Measurements from ENCODE around the gene IER5.

The IER5 gene

DNA sequence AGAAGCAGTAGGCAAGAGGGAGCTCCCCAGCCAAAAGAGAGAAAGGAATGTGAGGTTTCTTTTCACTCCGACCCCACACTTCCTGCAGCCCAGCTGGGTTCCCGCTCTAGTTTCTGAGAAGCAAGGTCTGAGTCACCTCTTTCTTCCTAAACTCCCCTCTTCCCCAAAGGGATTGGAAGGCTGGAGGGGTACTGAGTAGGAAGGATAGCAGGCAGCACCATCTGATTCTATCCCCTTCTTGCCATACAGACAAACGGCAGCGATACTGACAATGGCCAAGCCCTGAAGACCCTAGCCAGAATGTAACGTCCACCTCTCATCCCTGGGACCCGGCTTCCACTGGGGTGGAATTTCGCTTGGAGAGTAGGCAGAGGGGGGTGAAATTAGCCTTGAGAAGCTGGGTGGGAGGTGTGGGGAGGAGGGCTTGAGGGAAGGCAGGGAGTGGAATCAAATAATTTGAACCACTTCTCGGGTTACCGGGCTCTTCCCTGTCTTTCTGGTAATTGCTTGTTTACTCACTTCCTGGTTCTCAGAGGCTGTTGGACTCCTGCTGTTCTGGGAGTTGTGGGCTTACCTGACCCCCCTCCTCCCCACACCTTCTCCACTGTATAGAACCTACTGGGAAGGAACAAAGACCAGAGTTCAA is 13.2 kb downstream of the IER5 start:
- H3K27ac ChIP-seq (ENCODE audit: low read length): peak overlapping the region; percentile 66
- H3K9ac ChIP-seq (ENCODE audit: low read length): peak overlapping the region; percentile 38
- H3K4me1 ChIP-seq (ENCODE audit: control insufficient read depth, low read depth, low read length): peaks cover 70% of the 10 kb centered on the region

DNA sequence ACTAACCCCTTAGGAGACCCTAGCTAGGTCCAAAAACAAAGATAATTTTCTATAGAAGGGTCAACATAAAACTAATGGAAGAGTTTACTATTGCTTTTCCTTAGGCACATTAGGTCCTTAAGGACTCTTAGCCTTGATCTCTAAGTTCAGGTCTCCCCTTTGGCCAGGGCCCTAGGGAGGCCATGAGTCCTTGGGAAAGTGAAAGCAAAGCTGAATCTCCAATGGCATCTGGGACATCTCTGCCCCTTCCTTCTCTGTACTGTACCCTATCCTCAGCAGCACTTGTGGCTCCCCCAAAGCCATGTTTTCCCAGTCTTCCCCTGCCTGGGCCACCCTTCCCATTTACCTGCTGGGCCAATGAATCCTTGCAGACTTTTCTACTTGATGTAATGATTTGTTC is 14.3 kb downstream of the IER5 start:
- H3K27ac ChIP-seq (ENCODE audit: low read length): no peak overlapping the region
- H3K4me3 ChIP-seq (ENCODE audit: low read length): no peak overlapping the region
- no peaks in the 10 kb centered on the region for H3K9me3 ChIP-seq (ENCODE audit: control insufficient read depth, low read depth, low read length)
- H3K4me1 ChIP-seq (ENCODE audit: control insufficient read depth, low read depth, low read length): peaks cover 61% of the 10 kb centered on the region
- H3K9ac ChIP-seq (ENCODE audit: low read length): no peak overlapping the region
- H3K27me3 ChIP-seq (ENCODE audit: control insufficient read depth, insufficient read depth, low read length): peaks cover 69% of the 10 kb centered on the region
- no peaks in the 10 kb centered on the region for H3K36me3 ChIP-seq (ENCODE audit: control insufficient read depth, low read depth, low read length)

More for the DNA sequence above, 13.2 kb downstream of the IER5 start:
- H3K9me3 ChIP-seq (ENCODE audit: control insufficient read depth, low read depth, low read length): no peaks in the 10 kb centered on the region
- no peaks in the 10 kb centered on the region for H3K36me3 ChIP-seq (ENCODE audit: control insufficient read depth, low read depth, low read length)
- peak overlapping the region; percentile 41 for H3K4me3 ChIP-seq (ENCODE audit: low read length)
- peaks cover 58% of the 10 kb centered on the region for H3K27me3 ChIP-seq (ENCODE audit: control insufficient read depth, insufficient read depth, low read length)

DNA sequence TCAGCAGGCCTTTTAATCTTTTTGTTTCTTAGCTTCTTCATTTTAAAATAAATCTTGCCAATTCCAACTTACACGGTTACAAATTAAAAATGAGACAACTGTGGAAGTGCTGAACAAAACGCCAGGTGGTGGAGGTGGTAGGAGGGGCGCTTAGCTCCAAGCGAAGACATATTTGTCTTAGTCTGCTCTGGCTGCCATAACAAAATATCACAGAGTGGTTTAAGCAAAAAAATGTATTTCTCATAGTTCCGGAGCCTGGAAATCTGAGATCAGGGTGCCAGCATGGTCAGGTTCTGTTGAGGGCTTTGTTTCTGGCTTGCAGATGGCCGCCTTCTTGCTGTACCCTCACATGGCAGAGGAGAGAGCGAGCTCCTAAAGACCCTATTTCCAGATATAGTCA is 14.9 kb downstream of the IER5 start:
- Histone ChIP-seq H3K27me3 (ENCODE audit: control insufficient read depth, insufficient read depth, low read length) (peaks cover 69% of the 10 kb centered on the region), H3K9ac (ENCODE audit: low read length) (no peak overlapping the region), H3K4me1 (ENCODE audit: control insufficient read depth, low read depth, low read length) (peaks cover 61% of the 10 kb centered on the region), H3K4me3 (ENCODE audit: low read length) (no peak overlapping the region), H3K27ac (ENCODE audit: low read length) (no peak overlapping the region), H3K9me3 (ENCODE audit: control insufficient read depth, low read depth, low read length) (no peaks in the 10 kb centered on the region), H3K36me3 (ENCODE audit: control insufficient read depth, low read depth, low read length) (no peaks in the 10 kb centered on the region)

DNA sequence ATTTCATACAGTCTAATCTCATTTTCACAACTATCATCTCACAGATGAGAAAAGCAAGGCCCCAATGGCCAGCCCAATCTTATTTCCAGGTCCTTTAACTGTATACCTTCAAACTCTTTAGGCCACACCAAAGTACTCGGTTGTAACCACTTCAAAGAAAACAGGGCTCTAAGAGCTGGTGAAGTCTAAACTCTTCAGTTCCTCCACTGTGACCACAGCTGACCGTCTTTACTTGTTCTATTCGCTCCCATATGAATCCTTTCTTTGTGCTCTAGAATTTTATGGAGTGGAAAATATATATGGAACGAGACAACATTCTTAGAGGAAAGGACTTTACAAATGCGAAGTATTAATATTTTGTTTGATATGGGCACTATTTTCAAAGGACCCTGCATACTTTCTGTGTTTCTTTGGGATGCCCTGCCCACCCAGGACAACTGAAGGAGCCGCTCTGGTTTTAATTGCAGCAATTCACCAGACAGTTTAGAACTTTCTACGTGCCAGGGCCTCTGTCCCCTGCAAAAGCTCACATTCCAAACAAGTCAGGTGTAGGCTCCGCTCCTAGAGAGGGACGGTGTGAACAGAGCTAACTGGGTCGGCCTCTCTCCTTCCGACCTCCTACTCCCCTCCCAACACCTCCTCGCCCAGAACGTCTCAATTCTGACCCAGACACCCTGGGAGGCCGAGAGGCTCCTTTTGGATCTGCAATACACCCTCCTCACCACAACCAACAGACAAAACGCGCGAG is 15.7 kb downstream of the IER5 start:
- Histone ChIP-seq H3K4me1 (ENCODE audit: control insufficient read depth, low read depth, low read length) (peaks cover 58% of the 10 kb centered on the region), H3K27me3 (ENCODE audit: control insufficient read depth, insufficient read depth, low read length) (peaks cover 63% of the 10 kb centered on the region), H3K9ac (ENCODE audit: low read length) (peak overlapping the region; percentile 72), H3K9me3 (ENCODE audit: control insufficient read depth, low read depth, low read length) (no peaks in the 10 kb centered on the region), H3K27ac (ENCODE audit: low read length) (peak overlapping the region; percentile 45), H3K4me3 (ENCODE audit: low read length) (peak overlapping the region; percentile 85), H3K36me3 (ENCODE audit: control insufficient read depth, low read depth, low read length) (no peaks in the 10 kb centered on the region)

DNA sequence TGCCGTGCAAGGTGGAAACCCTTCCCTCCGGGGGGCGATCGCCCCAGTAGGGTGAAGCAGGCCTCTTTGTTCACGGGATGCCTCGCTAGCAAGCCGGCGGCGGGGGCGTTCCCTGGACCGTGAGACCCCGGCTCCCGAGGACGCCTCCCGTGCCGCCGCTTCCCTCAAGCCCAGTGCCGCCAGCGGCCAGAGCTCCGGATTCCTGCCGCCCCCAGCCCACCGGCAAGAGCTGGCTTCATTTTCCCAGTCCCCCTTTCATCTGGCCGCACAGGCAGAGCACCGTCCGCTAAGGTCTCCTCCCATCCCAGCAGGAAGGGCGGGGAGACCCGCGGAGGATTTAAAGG is 16.3 kb downstream of the IER5 start:
- Histone ChIP-seq H3K4me1 (ENCODE audit: control insufficient read depth, low read depth, low read length) (peaks cover 58% of the 10 kb centered on the region), H3K27me3 (ENCODE audit: control insufficient read depth, insufficient read depth, low read length) (peaks cover 58% of the 10 kb centered on the region), H3K36me3 (ENCODE audit: control insufficient read depth, low read depth, low read length) (no peaks in the 10 kb centered on the region), H3K9ac (ENCODE audit: low read length) (peak overlapping the region; percentile 72), H3K4me3 (ENCODE audit: low read length) (peak overlapping the region; percentile 85), H3K9me3 (ENCODE audit: control insufficient read depth, low read depth, low read length) (no peaks in the 10 kb centered on the region), H3K27ac (ENCODE audit: low read length) (peak overlapping the region; percentile 45)

DNA sequence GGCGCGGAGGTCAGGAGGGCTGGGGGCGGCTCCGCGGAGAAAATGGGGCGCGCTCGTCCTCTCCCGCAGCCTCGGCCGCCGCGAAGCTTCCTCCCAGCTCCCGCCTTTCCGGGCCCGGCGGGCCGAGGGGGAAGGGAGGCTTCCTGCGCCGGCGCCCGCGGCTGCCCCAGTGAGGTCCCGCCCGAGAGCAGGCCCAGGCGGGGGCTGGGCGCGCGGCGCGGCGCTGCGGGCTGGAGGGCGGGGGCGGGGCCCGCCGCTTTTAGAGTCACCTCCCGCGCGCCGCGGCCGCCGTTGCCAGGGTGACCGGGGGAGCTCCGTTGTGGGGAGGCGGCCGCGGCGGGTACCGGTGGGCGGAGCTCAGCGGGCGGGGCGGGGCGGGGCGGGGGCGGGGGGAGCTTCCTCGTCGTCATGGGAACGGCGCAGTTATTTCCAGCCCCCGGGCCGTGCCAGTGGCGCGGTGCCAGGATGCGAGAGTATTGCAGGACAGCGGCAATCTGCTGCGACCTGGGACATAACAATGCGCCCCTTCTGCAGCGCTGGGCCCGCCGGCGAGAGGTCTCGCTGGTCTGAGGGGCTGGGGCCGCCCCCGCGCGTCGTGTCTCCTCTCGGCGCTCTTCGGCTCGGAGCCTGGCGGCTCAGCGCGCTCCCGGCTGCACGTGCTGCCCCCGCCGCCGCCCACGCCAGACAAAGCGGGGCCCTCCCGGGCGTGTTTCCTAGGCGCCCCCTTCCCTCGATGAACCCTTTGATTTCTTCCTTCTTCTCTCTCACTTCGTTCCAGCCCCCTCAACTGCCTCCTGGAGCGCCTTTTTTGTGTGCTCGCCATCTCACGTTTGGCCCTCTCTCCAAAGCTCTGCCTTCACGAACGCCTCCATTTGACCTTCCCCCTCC is 16.9 kb downstream of the IER5 start:
- Histone ChIP-seq H3K36me3 (ENCODE audit: control insufficient read depth, low read depth, low read length) (no peaks in the 10 kb centered on the region), H3K9ac (ENCODE audit: low read length) (peak overlapping the region; percentile 72), H3K27ac (ENCODE audit: low read length) (no peak overlapping the region), H3K9me3 (ENCODE audit: control insufficient read depth, low read depth, low read length) (no peaks in the 10 kb centered on the region), H3K4me1 (ENCODE audit: control insufficient read depth, low read depth, low read length) (peaks cover 53% of the 10 kb centered on the region), H3K27me3 (ENCODE audit: control insufficient read depth, insufficient read depth, low read length) (peaks cover 53% of the 10 kb centered on the region), H3K4me3 (ENCODE audit: low read length) (peak overlapping the region; percentile 85)

DNA sequence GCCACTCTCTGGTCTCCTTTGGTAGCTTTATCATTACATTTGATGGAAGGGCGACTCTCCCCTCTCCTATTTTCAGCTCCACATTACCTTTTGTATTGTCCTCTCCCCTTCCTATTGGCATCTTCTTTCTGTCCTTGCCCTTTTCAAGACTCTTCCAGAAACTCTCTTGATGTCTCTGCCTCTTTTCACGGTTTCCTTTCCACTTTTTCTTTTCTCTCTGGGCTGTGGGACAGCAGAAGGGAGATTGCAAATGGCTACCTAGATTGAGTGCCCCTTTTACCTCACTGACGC is 17.5 kb downstream of the IER5 start:
- Histone ChIP-seq H3K9me3 (ENCODE audit: control insufficient read depth, low read depth, low read length) (no peaks in the 10 kb centered on the region), H3K36me3 (ENCODE audit: control insufficient read depth, low read depth, low read length) (no peaks in the 10 kb centered on the region), H3K4me3 (ENCODE audit: low read length) (peak overlapping the region; percentile 49), H3K9ac (ENCODE audit: low read length) (peak overlapping the region; percentile 40), H3K27ac (ENCODE audit: low read length) (no peak overlapping the region), H3K27me3 (ENCODE audit: control insufficient read depth, insufficient read depth, low read length) (peaks cover 53% of the 10 kb centered on the region), H3K4me1 (ENCODE audit: control insufficient read depth, low read depth, low read length) (peaks cover 47% of the 10 kb centered on the region)

DNA sequence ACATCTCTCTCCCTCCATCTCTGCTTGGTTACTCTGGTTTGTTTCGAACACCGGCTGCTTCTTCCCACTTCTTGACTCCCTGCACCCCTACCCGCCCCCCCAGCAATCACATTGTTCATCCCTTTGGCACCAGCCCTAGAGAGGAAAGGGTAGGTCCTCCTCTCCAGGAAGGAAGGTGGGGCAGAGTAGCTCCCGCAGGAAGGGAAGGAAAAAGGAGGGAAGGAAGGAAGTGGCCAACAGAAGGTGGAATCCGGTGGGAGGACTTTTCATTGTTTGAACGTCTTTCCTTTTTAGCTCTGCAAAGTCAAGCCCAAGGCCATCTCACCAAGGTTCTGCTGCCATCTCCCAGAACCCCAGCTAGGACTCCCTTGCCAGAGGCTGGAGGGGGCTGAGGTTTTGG is 18.0 kb downstream of the IER5 start:
- Histone ChIP-seq H3K9me3 (ENCODE audit: control insufficient read depth, low read depth, low read length) (no peaks in the 10 kb centered on the region), H3K27me3 (ENCODE audit: control insufficient read depth, insufficient read depth, low read length) (peaks cover 53% of the 10 kb centered on the region), H3K4me3 (ENCODE audit: low read length) (peak overlapping the region; percentile 49), H3K36me3 (ENCODE audit: control insufficient read depth, low read depth, low read length) (no peaks in the 10 kb centered on the region), H3K9ac (ENCODE audit: low read length) (no peak overlapping the region), H3K27ac (ENCODE audit: low read length) (no peak overlapping the region), H3K4me1 (ENCODE audit: control insufficient read depth, low read depth, low read length) (peaks cover 42% of the 10 kb centered on the region)

DNA sequence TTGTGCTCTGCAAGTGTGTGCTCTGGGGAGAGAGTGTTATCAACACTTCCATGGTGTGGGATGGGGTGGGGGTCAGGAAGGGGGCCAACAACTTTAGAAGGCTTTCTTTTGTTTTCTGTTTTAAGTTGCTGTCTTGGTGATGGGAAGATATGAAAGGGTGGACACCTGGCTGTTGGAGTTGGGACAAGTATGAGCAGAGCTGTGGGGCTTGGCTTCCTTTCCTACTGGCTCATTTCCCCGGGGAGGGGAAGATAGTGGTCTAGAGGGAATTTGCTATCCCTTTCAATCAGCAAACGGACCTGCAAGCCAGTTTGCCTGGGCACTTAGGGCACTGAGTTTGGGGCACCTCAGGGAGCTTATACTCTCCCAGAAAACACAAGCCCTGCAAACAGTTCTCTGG is 19.2 kb downstream of the IER5 start:
- Histone ChIP-seq H3K9ac (ENCODE audit: low read length) (no peak overlapping the region), H3K36me3 (ENCODE audit: control insufficient read depth, low read depth, low read length) (no peaks in the 10 kb centered on the region), H3K9me3 (ENCODE audit: control insufficient read depth, low read depth, low read length) (no peaks in the 10 kb centered on the region), H3K4me3 (ENCODE audit: low read length) (no peak overlapping the region), H3K27ac (ENCODE audit: low read length) (no peak overlapping the region), H3K27me3 (ENCODE audit: control insufficient read depth, insufficient read depth, low read length) (peaks cover 49% of the 10 kb centered on the region), H3K4me1 (ENCODE audit: control insufficient read depth, low read depth, low read length) (peaks cover 32% of the 10 kb centered on the region)

DNA sequence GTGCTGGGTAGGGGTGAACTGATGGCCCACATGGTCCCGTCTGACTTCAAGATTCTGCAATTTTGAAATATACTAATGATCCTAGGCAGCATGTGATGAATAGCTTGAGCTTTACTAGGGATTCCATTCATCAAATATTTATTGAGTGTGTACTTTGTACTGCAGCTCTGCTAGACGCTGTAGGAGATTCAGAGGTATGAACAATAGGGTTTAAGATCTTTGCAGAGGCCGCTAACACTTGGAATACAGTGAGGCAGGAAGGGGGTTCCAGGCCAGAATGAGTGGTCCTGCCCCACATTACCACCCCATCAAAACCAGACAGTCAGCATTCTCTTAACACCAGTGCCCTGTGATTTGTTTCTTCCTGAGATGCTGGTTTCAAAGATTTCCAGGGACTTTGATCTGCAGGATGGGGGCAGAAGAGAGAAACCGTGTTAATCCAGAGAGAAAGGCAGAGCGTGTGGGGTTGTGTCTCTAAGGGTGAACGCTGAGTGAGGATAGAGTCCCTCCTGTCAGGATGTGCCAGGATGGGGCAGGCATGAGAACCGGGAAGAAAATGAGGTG is 19.9 kb downstream of the IER5 start:
- Histone ChIP-seq H3K4me3 (ENCODE audit: low read length) (no peak overlapping the region), H3K36me3 (ENCODE audit: control insufficient read depth, low read depth, low read length) (no peaks in the 10 kb centered on the region), H3K27me3 (ENCODE audit: control insufficient read depth, insufficient read depth, low read length) (peaks cover 42% of the 10 kb centered on the region), H3K9me3 (ENCODE audit: control insufficient read depth, low read depth, low read length) (no peaks in the 10 kb centered on the region), H3K9ac (ENCODE audit: low read length) (no peak overlapping the region), H3K27ac (ENCODE audit: low read length) (no peak overlapping the region), H3K4me1 (ENCODE audit: control insufficient read depth, low read depth, low read length) (peaks cover 25% of the 10 kb centered on the region)

DNA sequence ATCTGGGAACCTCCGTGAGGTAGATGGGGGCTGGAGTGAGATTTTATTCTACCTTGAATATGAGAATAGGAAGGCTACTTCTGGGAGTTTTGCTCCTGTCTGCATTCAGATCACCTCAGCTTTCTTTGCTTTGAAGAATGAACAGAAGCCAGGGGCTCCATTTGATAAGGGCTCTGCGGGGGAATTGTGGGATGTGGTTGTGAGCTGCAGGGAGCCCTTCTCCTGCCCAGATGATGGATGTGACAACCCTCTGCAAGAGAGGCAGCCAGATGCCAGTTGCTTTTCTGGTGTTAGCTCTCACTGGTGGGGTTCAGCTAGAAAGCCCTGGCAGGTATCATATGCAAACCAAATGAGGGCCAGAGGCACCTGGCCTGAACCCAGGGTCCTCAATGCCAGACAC is 21.5 kb downstream of the IER5 start:
- Histone ChIP-seq H3K36me3 (ENCODE audit: control insufficient read depth, low read depth, low read length) (no peaks in the 10 kb centered on the region), H3K4me1 (ENCODE audit: control insufficient read depth, low read depth, low read length) (peaks cover 13% of the 10 kb centered on the region), H3K4me3 (ENCODE audit: low read length) (no peak overlapping the region), H3K27me3 (ENCODE audit: control insufficient read depth, insufficient read depth, low read length) (peaks cover 31% of the 10 kb centered on the region), H3K27ac (ENCODE audit: low read length) (no peak overlapping the region), H3K9me3 (ENCODE audit: control insufficient read depth, low read depth, low read length) (no peaks in the 10 kb centered on the region), H3K9ac (ENCODE audit: low read length) (no peak overlapping the region)

All from iPS-18a (cell line).